Keratinocyte (primary cell): ENCODE measurements around the gene CIRBP.

Experiments
- EZH2 ChIP-seq: IDR thresholded peaks from one replicate; pipeline ENCODE4 v1.6.1; 2012; ENCODE audit warnings: inconsistent platforms, mild to moderate bottlenecking, low read length, moderate library complexity
- TF ChIP-seq, protein P1 (sequence below), 3 experiments: IDR thresholded peaks in 1 of 3; conservative IDR thresholded peaks in 1 of 3; optimal IDR thresholded peaks in 1 of 3; 2 replicates in 2 of 3; 3 replicates in 1 of 3; pipeline versions ENCODE3 to v1.5.1; 2011; ENCODE audit warnings: low read length in 3 of 3, mild to moderate bottlenecking in 3 of 3, moderate library complexity in 2 of 3, control low read depth in 1 of 3, inconsistent platforms in 1 of 3; ENCODE audit not compliant: insufficient read depth in 2 of 3; ENCODE audit errors: extremely low read depth in 1 of 3

DNA sequence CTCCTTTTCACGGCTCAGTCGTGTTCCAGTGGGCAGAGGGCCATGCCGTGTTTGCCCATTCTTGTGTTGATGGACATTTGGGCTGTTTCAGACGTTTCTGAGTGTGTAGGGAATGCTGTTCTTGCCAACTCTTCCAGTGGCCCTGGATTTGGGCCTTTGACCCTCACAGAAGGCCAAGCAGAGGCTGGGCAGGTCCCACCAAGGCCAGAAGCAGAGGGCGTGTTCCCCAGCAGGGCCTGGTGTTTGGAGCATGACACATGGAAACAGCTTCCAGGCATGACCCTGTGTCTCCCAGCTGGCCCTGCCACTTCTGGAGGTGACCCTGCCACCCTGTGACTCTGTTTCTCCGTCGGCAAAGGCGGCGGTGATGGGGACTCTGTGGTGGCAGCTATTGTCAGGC lies 52.4 kb downstream of the CIRBP start:
- TF ChIP-seq, protein P1, sequence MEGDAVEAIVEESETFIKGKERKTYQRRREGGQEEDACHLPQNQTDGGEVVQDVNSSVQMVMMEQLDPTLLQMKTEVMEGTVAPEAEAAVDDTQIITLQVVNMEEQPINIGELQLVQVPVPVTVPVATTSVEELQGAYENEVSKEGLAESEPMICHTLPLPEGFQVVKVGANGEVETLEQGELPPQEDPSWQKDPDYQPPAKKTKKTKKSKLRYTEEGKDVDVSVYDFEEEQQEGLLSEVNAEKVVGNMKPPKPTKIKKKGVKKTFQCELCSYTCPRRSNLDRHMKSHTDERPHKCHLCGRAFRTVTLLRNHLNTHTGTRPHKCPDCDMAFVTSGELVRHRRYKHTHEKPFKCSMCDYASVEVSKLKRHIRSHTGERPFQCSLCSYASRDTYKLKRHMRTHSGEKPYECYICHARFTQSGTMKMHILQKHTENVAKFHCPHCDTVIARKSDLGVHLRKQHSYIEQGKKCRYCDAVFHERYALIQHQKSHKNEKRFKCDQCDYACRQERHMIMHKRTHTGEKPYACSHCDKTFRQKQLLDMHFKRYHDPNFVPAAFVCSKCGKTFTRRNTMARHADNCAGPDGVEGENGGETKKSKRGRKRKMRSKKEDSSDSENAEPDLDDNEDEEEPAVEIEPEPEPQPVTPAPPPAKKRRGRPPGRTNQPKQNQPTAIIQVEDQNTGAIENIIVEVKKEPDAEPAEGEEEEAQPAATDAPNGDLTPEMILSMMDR (optimal IDR thresholded peaks at IDR 0.05 in 1 of 3, IDR thresholded peaks at IDR 0.05 in 1 of 3, conservative IDR thresholded peaks at IDR 0.05 in 1 of 3; ENCODE audit: extremely low read depth in 1 of 3, insufficient read depth in 2 of 3, low read length in 3 of 3) = no peak
- TF ChIP-seq EZH2 = no peak
